ENCODE measurements around the gene SERP2.

The SERP2 gene

DNA sequence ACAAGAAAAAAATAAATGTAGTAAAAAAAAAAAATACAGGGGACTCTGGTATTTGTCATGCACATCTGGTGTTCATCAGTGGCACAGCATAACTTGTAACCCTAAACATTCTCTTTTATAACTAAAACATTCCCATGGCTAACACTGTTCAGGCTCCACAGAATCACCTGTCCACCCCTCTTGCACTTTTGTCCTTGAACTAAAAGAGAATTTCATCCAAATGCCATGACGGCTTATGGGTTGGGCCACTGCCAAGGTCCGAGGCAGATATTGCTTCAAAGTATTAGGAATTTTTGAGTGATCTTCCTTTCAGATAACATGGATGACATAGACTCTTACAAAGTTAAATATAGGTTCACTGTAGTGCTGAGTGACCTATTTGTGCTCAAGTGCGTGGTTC, 25.7 kb upstream of the SERP2 start:
- Mint-ChIP-seq H3K4me3 (no peak overlapping the region), H3K36me3 (ENCODE audit: low read depth) (no peaks in the 10 kb centered on the region), H3K9me3 (no peaks in the 10 kb centered on the region), H3K27me3 (ENCODE audit: low read depth) (peaks cover 8% of the 10 kb centered on the region), H3K4me1 (ENCODE audit: low read depth) (peaks cover 2% of the 10 kb centered on the region), H3K27ac (no peak overlapping the region)

DNA sequence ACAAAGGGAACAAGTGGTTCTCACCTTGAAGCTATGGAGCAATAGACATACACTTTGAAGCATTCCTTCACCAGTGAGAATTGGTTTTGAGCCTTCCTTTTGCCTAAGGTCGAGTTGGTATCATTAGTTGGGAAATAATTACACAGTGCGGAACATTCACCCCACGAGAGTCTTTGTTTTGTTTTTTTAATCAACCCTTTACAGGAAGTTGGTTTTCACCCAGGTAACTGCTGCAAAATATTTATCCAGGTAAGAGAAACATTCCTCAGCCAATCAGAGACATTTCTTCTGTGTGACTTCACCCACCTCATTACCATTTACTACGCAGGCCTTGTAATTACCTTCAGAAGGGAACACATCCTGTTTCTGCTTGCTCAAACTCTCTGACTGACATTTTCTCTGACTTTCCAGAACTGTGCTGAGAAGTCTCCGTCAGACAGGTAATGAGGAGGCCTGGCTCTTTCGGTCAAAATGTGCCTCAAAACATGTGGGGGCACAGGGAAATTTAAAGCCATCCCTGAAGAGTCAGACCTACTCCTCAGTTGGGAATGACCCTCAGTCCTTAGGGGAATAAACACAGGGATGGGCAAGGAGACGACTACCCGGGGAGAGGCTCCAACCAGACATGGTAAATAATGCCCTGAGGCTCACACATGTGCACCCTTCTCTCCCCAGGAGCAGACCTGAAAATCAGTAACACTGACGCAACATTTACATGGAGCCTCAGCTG, 22.7 kb upstream of the SERP2 start:
- H3K36me3 Mint-ChIP-seq (ENCODE audit: low read depth), result no peaks in the 10 kb centered on the region
- no peak overlapping the region for H3K4me3 Mint-ChIP-seq
- H3K27me3 Mint-ChIP-seq (ENCODE audit: low read depth), result peaks cover 6% of the 10 kb centered on the region
- H3K4me1 Mint-ChIP-seq (ENCODE audit: low read depth), result peaks cover 2% of the 10 kb centered on the region
- no peak overlapping the region for H3K27ac Mint-ChIP-seq
- no peaks in the 10 kb centered on the region for H3K9me3 Mint-ChIP-seq

DNA sequence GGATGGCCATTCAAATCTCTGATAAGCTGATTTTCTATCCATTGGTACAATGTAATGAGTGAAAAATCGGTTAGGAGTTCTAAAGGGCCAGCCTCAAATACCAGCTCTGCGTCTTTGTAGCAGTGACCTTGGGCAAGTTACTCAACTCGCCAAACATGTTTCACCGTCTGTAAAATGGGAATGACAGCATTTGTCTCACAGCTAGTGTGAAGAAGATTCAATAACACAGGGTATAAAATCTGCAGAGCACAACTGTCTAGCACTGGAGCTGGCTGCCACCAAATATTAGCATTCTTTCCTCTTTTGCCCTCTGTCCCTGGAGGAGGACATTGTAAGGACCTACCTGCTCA, 22.1 kb upstream of the SERP2 start:
- Mint-ChIP-seq H3K9me3 (no peaks in the 10 kb centered on the region), H3K27ac (no peak overlapping the region), H3K27me3 (ENCODE audit: low read depth) (peaks cover 6% of the 10 kb centered on the region), H3K4me1 (ENCODE audit: low read depth) (peaks cover 2% of the 10 kb centered on the region), H3K36me3 (ENCODE audit: low read depth) (no peaks in the 10 kb centered on the region), H3K4me3 (no peak overlapping the region)

DNA sequence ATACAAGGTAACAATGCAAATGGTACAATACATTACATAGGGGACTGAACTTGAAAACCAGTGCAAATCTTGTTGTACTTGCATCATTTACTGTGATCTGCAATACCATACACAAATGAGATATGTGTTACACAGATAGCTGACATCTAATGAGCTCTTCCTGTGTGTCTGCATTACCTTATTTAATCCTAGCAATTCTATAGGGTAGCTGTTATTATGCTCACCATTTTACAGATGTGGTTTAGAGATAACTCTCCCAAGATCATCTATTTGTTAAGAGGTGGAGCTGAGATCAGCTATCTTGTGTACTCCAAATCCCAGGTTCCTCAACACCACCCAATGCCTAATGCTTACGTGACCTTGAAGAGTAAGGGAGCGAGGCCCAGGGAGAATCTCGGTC, 21.4 kb upstream of the SERP2 start:
- H3K27ac Mint-ChIP-seq, result no peak overlapping the region
- H3K4me1 Mint-ChIP-seq (ENCODE audit: low read depth), result peaks cover 2% of the 10 kb centered on the region

DNA sequence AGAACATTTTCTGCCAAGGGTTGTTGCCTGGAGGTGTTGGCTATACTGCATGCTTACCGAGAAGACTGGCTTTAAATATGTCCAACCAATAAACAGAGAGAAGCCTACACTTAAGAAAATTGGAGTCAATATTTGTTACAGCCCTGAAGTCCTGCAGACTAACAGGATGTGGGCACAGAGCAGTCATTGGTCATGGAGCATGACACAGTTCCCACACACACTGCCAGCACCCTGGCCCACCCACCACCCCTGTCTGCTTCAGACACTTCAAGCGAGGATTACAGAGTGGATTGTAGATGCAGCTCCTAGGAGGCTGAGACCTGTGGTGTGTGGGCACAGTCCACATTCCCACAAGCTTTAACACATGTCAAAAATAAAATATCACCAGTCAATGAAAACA, 21.0 kb upstream of the SERP2 start:
- H3K4me3 Mint-ChIP-seq, result no peak overlapping the region
- peaks cover 9% of the 10 kb centered on the region for H3K27me3 Mint-ChIP-seq (ENCODE audit: low read depth)
- peaks cover 2% of the 10 kb centered on the region for H3K4me1 Mint-ChIP-seq (ENCODE audit: low read depth)
- no peaks in the 10 kb centered on the region for H3K9me3 Mint-ChIP-seq
- no peaks in the 10 kb centered on the region for H3K36me3 Mint-ChIP-seq (ENCODE audit: low read depth)
- H3K27ac Mint-ChIP-seq, result no peak overlapping the region

More for the DNA sequence above, 21.4 kb upstream of the SERP2 start:
- H3K4me3 Mint-ChIP-seq, result no peak overlapping the region
- H3K36me3 Mint-ChIP-seq (ENCODE audit: low read depth), result no peaks in the 10 kb centered on the region
- H3K27me3 Mint-ChIP-seq (ENCODE audit: low read depth), result peaks cover 6% of the 10 kb centered on the region
- H3K9me3 Mint-ChIP-seq, result no peaks in the 10 kb centered on the region

DNA sequence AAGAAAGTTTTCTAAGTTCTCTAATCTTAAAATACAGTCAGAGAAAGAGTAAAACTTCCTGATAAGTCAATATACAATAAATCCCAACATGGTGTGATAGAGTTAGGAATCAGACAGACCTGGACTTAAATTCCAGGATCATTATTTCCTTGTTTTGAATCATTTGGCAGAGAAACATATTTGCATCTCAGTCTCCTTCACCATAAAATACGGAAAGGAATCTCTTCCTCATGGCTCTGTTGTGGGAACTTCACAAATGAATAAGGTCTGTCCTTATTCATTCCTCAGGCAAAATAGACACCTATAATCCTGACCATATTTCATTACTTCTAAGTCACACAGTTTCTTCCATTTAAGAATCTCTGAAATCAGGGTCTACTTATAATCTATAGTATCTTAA, 19.3 kb upstream of the SERP2 start:
- Mint-ChIP-seq H3K4me1 (ENCODE audit: low read depth) (peaks cover 2% of the 10 kb centered on the region), H3K27ac (no peak overlapping the region), H3K27me3 (ENCODE audit: low read depth) (peaks cover 18% of the 10 kb centered on the region), H3K4me3 (no peak overlapping the region), H3K9me3 (no peaks in the 10 kb centered on the region), H3K36me3 (ENCODE audit: low read depth) (no peaks in the 10 kb centered on the region)

DNA sequence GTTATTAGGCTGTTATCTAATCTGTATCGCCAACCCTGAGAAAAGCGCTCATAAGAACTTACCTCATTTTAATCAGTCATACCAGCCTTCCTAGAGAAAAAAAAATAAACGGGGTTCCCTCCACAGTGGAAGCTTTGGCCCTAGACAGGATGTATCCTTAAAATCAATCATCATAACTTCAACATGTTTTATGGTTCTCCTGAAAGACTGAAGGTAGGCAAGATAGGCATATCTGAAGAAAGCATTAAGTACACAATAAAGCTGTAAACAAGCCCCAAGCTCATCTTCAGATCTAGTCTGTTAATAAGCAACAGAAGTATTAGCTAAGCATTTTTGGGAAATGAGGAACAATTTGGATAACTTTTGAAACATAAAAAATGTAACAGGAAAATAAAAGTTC, 18.7 kb upstream of the SERP2 start:
- no peaks in the 10 kb centered on the region for H3K9me3 Mint-ChIP-seq
- H3K4me3 Mint-ChIP-seq, result no peak overlapping the region
- no peaks in the 10 kb centered on the region for H3K36me3 Mint-ChIP-seq (ENCODE audit: low read depth)
- H3K27me3 Mint-ChIP-seq (ENCODE audit: low read depth), result peaks cover 18% of the 10 kb centered on the region
- H3K4me1 Mint-ChIP-seq (ENCODE audit: low read depth), result peaks cover 2% of the 10 kb centered on the region
- no peak overlapping the region for H3K27ac Mint-ChIP-seq

DNA sequence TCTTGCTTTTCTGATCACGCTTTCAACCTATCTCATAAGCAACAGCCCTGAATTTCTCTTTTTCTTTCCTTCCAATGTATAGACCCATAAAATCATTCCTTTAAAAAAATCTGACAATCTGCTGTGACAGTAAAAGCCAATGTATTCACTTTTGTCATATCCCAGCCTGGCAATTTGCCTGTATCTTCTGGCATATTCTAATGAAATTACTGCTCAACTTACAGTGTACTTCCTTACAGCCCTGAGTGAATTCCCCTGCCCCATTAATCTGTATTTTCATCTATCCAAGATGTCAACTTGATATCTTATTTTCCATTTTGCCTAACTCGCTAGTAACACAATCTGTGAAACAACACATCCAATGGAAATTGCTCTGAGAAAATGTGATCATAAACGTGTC, 18.0 kb upstream of the SERP2 start:
- no peak overlapping the region for H3K27ac Mint-ChIP-seq
- no peak overlapping the region for H3K4me3 Mint-ChIP-seq
- no peaks in the 10 kb centered on the region for H3K9me3 Mint-ChIP-seq
- no peaks in the 10 kb centered on the region for H3K36me3 Mint-ChIP-seq (ENCODE audit: low read depth)
- H3K27me3 Mint-ChIP-seq (ENCODE audit: low read depth), result peaks cover 18% of the 10 kb centered on the region
- H3K4me1 Mint-ChIP-seq (ENCODE audit: low read depth), result peaks cover 2% of the 10 kb centered on the region

DNA sequence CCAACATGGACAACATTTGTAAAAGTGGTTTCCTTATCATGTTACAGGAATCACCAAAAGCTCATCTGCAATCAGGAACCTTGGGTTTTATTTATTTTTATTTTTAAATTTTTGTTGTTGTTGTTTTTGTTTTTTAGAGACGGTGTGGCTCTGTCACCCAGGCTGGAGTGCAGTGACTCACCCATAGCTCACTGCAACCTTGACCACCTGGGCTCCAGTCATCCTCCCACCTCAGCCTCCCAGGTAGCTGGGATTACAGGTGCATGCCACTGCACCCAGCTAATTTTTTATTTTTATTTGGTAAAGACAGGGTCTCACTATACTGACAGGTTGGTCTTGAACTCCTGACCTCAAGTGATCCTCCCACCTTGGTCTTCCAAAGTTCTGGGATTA, 13.6 kb upstream of the SERP2 start:
- Mint-ChIP-seq H3K27ac (no peak overlapping the region), H3K27me3 (ENCODE audit: low read depth) (peaks cover 29% of the 10 kb centered on the region), H3K9me3 (no peaks in the 10 kb centered on the region)

DNA sequence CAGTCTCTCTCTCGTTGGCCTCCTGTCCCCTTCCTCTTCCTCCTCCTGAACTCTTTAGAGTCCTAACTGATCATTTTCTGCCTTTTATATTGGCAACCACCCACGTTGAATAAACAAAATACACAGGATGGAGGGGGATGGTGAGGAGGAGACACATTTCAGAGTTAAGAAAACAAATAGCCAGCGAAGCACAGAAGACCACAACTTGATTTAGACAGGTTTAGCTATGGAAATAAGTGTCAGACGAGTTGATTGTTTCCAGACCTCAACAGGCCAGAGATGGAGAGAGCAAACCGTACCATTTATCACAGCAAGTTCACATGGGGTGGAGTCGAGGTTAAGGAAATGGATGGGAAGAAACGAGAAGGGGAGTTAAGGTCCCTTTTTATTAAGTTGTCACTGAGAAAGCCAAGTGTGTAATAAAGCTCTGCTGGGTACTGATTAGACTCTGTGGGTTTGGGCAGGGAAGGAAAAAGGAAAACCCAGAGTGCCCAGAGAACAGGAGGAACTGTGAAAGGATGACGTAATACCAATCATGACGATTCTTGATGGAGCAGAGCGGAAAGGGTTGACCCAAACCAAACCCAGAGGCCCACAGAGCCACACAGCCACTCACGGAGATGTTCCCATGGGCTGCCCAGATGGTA, 11.1 kb upstream of the SERP2 start:
- Mint-ChIP-seq H3K27ac (no peak overlapping the region), H3K4me3 (no peak overlapping the region), H3K27me3 (ENCODE audit: low read depth) (peaks cover 25% of the 10 kb centered on the region), H3K36me3 (ENCODE audit: low read depth) (no peaks in the 10 kb centered on the region), H3K9me3 (no peaks in the 10 kb centered on the region), H3K4me1 (ENCODE audit: low read depth) (no peaks in the 10 kb centered on the region)

More for the DNA sequence above, 13.6 kb upstream of the SERP2 start:
- no peak overlapping the region for H3K4me3 Mint-ChIP-seq
- H3K36me3 Mint-ChIP-seq (ENCODE audit: low read depth), result no peaks in the 10 kb centered on the region
- no peaks in the 10 kb centered on the region for H3K4me1 Mint-ChIP-seq (ENCODE audit: low read depth)

DNA sequence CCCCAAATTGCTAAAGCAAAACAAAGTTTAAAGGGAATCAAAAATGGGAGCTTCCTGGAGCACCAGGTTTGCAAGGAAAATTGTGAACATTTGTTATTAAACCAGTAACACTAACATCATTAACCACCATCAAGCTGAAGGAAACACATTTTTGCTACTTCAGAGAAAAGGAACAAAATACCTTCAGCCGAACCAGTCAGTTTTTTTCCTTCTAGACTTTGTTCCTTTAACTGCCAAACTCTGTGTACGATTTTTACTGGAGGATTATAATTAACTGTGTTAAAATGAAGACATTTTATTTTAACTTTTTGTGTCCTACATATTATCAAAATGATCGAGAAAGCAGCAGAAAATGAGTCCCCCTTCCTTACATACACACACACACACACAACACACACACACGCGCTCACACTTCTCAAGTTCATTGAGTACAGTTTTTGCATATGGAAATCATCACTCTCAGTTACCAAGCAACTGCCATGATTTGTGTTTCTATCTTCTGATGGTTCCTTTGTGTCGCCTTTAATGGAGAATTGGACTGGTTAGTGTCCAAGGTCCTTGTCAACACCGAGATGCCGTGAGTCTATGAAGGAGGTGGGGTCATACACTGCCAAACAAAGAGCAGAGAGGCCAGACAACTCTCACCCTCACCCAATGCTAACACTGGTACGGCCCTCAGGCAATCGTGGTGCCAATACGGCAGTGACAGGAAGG, 9.8 kb upstream of the SERP2 start:
- Mint-ChIP-seq H3K27me3 (ENCODE audit: low read depth) (peaks cover 21% of the 10 kb centered on the region), H3K4me3 (no peak overlapping the region), H3K36me3 (ENCODE audit: low read depth) (no peaks in the 10 kb centered on the region), H3K9me3 (no peaks in the 10 kb centered on the region), H3K27ac (no peak overlapping the region), H3K4me1 (ENCODE audit: low read depth) (no peaks in the 10 kb centered on the region)

DNA sequence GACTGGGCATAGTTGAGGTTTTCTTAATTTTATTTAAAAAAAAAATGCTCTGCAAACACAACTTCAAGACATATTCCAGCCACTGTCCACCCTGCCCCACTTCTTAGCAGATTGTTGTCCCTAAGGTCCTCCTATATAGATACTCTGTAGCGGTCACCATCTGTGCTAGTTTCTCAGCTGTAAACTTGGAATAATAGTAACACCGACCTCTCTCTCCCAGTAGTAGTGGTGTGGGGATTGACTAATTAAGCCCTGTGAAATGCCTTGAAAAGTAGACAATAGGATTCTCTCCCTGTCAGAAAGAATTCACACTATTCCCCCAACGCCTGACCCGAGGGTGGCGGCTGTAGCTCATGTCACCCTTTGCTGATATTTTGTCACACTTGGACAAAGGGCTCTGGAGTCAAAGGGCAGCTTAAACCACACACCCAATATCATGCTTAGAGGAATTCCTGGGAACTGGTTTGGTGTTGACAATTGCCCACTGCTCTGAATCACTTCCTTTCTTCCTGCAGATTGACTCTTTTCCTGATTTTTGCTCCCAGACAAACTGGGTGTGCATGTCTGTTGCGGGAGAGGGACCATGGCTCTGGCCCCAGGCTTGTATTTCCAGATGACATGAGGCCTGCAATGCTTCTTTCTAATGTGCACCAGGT, 9.2 kb upstream of the SERP2 start:
- H3K9me3 Mint-ChIP-seq, result no peaks in the 10 kb centered on the region
- peaks cover 26% of the 10 kb centered on the region for H3K27me3 Mint-ChIP-seq (ENCODE audit: low read depth)
- no peaks in the 10 kb centered on the region for H3K36me3 Mint-ChIP-seq (ENCODE audit: low read depth)

DNA sequence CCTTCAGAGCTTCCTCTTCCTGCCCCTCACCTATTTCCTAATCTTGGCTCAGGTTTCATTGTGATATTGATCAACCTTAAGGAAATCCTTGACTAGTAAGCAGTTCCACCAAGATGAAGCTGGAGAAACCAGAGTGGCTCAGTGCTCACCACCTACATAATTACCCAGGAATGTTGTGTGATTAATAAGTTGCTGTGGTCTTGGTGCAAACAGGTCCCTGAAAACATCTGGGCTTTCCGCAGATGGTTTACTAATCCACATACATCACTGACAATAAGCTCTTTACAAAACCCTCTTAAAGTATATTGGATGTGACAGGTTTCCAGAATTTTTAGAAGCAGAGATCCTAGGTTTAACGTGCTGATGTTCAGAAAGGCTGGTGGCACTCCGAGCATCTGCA, 8.6 kb upstream of the SERP2 start:
- Mint-ChIP-seq H3K27ac (no peak overlapping the region), H3K4me1 (ENCODE audit: low read depth) (no peaks in the 10 kb centered on the region), H3K27me3 (ENCODE audit: low read depth) (peaks cover 26% of the 10 kb centered on the region), H3K36me3 (ENCODE audit: low read depth) (no peaks in the 10 kb centered on the region), H3K9me3 (no peaks in the 10 kb centered on the region), H3K4me3 (no peak overlapping the region)

More for the DNA sequence above, 9.2 kb upstream of the SERP2 start:
- H3K4me3 Mint-ChIP-seq, result no peak overlapping the region
- no peak overlapping the region for H3K27ac Mint-ChIP-seq
- H3K4me1 Mint-ChIP-seq (ENCODE audit: low read depth), result no peaks in the 10 kb centered on the region

DNA sequence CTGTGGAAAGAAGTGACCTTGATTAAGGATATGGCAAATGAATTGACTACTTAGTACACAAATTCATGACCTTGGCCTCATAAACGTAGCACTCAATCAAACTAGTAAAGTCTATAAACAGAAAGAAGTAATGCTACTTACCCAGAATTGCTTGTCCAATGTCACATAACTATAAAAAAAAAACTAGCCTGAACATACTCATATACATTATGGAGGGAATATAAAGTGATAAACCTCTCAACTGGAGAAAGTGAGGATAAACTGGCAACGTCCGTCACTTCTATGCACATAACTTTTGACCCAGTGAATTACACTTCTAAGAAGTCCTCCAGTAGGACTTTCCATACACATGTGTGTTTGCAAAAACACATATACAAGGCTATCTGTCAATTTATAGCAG, 7.7 kb upstream of the SERP2 start:
- no peaks in the 10 kb centered on the region for H3K4me1 Mint-ChIP-seq (ENCODE audit: low read depth)
- H3K27ac Mint-ChIP-seq, result no peak overlapping the region
- no peaks in the 10 kb centered on the region for H3K9me3 Mint-ChIP-seq
- no peaks in the 10 kb centered on the region for H3K36me3 Mint-ChIP-seq (ENCODE audit: low read depth)
- H3K27me3 Mint-ChIP-seq (ENCODE audit: low read depth), result peaks cover 28% of the 10 kb centered on the region
- H3K4me3 Mint-ChIP-seq, result no peak overlapping the region
